ENCODE data around the gene MYH15. TPM values are rescaled to one million over a fixed set of nuclear protein-coding genes. Genes with fewer than 3 reads are reported as not detected.

Gene MYH15
- total RNA-seq, 1 donor = 0.36 TPM

DNA sequence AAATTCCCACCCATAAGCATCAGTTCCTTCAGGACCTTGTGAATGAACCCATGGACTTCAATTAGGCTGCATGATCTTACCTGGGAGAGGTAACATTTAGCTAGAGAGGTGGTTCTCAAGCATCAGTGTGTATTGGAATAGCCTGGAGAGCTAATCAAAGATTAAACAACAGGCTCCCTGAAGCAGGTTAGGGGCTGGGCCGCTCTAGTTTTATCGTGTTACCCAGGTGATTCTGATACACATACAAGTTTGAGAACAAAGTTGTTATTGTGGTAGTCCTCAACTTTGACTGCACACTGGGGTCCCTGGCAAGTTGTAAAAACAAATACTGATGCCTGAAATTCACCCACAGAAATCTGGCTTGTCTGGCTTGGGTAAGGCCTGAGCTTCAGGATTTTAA lies 31.2 kb downstream of the MYH15 start:
- no peak overlapping the region for H3K4me2 ChIP-seq (ENCODE audit: insufficient read depth, low read length)
- TF ChIP-seq, protein P1, sequence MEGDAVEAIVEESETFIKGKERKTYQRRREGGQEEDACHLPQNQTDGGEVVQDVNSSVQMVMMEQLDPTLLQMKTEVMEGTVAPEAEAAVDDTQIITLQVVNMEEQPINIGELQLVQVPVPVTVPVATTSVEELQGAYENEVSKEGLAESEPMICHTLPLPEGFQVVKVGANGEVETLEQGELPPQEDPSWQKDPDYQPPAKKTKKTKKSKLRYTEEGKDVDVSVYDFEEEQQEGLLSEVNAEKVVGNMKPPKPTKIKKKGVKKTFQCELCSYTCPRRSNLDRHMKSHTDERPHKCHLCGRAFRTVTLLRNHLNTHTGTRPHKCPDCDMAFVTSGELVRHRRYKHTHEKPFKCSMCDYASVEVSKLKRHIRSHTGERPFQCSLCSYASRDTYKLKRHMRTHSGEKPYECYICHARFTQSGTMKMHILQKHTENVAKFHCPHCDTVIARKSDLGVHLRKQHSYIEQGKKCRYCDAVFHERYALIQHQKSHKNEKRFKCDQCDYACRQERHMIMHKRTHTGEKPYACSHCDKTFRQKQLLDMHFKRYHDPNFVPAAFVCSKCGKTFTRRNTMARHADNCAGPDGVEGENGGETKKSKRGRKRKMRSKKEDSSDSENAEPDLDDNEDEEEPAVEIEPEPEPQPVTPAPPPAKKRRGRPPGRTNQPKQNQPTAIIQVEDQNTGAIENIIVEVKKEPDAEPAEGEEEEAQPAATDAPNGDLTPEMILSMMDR (IDR thresholded peaks at IDR 0.05; ENCODE audit: extremely low read depth, low read depth, low read length) = no peak
- H3K79me2 ChIP-seq (ENCODE audit: insufficient read depth, low read length) = no peaks in the 10 kb centered on the region
- DNase-seq (ENCODE audit: insufficient read length, low spot score, missing footprints) = no peak
- no peak overlapping the region for H2AFZ ChIP-seq (ENCODE audit: low read length)
- H3K4me3 ChIP-seq (ENCODE audit: insufficient read depth, low read length) = no peak overlapping the region
- no peaks in the 10 kb centered on the region for H3K27me3 ChIP-seq (ENCODE audit: insufficient read depth, low read length)
- no peak overlapping the region for H3K27ac ChIP-seq (ENCODE audit: low read depth, low read length)
- H3K9me3 ChIP-seq (ENCODE audit: low read depth, low read length) = no peaks in the 10 kb centered on the region
- no peaks in the 10 kb centered on the region for H4K20me1 ChIP-seq (ENCODE audit: insufficient read depth, low read length)
- no peaks in the 10 kb centered on the region for H3K4me1 ChIP-seq (ENCODE audit: insufficient read depth, low read length)
- H3K36me3 ChIP-seq (ENCODE audit: insufficient read depth, low read length) = no peaks in the 10 kb centered on the region

DNA sequence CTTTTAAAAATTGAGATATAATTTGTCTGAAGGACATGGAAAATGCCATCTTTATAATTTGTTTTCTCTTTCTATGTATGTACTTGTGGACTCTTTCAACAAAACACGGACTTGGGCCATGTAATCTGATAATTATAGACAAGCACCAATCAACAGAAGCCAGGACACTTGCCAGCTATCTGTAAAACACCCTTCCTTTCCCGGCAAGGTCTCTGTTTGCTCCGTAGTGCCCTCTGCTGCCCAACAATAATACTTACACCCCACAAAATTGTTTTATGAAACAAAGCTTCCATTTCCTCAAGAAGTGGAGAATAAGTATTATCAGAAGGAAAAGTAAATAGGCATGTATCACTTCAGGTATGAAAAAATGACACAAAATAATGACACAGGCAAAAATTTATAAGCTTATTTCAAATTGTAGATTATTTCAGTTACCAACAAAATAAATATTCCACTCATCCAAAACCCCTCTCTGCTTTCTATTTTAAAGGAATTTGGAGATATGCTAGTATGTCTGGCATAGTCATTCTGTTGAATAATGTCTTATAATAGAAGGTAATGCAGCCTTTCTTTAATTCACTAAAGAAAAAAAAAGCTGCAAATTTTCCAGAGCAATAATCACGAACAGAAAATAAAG lies 32.8 kb downstream of the MYH15 start:
- H4K20me1 ChIP-seq (ENCODE audit: insufficient read depth, low read length) = no peaks in the 10 kb centered on the region
- no peak overlapping the region for H3K27ac ChIP-seq (ENCODE audit: low read depth, low read length)
- TF ChIP-seq, protein P1 (IDR thresholded peaks at IDR 0.05; ENCODE audit: extremely low read depth, low read depth, low read length) = peak; percentile 79
- no peaks in the 10 kb centered on the region for H3K9me3 ChIP-seq (ENCODE audit: low read depth, low read length)
- H2AFZ ChIP-seq (ENCODE audit: low read length) = no peak overlapping the region
- H3K4me2 ChIP-seq (ENCODE audit: insufficient read depth, low read length) = peak overlapping the region; percentile 9
- no peaks in the 10 kb centered on the region for H3K36me3 ChIP-seq (ENCODE audit: insufficient read depth, low read length)
- H3K4me1 ChIP-seq (ENCODE audit: insufficient read depth, low read length) = peaks cover 2% of the 10 kb centered on the region
- no peak for DNase-seq (ENCODE audit: insufficient read length, low spot score, missing footprints)
- H3K27me3 ChIP-seq (ENCODE audit: insufficient read depth, low read length) = no peaks in the 10 kb centered on the region
- no peak overlapping the region for H3K4me3 ChIP-seq (ENCODE audit: insufficient read depth, low read length)
- no peaks in the 10 kb centered on the region for H3K79me2 ChIP-seq (ENCODE audit: insufficient read depth, low read length)

DNA sequence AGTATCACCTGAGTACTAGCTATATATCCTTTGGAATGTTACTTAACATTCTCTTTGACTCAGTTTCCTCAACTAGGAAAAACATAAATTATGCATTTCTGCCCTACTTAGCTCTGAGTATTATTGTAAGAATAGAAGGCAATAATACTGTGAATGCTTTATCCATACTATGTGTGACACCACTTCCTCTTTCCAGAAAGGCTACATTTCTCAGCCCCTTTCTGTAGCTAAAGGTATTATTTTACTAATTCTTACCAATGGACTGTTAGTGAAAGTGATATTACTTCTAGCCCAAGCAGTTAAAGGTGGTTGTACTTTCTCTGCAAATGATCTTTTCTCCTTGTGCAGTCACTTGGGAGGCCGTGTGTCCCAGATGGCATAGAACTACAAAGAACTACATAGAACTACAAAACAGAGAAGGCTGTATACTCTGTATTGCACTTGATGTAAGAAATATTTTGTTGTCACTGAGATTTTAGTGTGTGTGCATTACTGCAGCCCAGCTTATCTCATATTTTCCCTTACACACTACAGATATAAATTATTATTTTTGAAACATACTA lies 35.1 kb downstream of the MYH15 start:
- Histone ChIP-seq H2AFZ (ENCODE audit: low read length) (peak overlapping the region; percentile 37), H4K20me1 (ENCODE audit: insufficient read depth, low read length) (no peaks in the 10 kb centered on the region), H3K4me3 (ENCODE audit: insufficient read depth, low read length) (no peak overlapping the region), H3K79me2 (ENCODE audit: insufficient read depth, low read length) (no peaks in the 10 kb centered on the region), H3K4me1 (ENCODE audit: insufficient read depth, low read length) (peaks cover 19% of the 10 kb centered on the region), H3K27me3 (ENCODE audit: insufficient read depth, low read length) (no peaks in the 10 kb centered on the region), H3K4me2 (ENCODE audit: insufficient read depth, low read length) (no peak overlapping the region), H3K27ac (ENCODE audit: low read depth, low read length) (no peak overlapping the region), H3K36me3 (ENCODE audit: insufficient read depth, low read length) (no peaks in the 10 kb centered on the region), H3K9me3 (ENCODE audit: low read depth, low read length) (no peaks in the 10 kb centered on the region)
- TF ChIP-seq, protein P1 (IDR thresholded peaks at IDR 0.05; ENCODE audit: extremely low read depth, low read depth, low read length) = no peak
- no peak for DNase-seq (ENCODE audit: insufficient read length, low spot score, missing footprints)

DNA sequence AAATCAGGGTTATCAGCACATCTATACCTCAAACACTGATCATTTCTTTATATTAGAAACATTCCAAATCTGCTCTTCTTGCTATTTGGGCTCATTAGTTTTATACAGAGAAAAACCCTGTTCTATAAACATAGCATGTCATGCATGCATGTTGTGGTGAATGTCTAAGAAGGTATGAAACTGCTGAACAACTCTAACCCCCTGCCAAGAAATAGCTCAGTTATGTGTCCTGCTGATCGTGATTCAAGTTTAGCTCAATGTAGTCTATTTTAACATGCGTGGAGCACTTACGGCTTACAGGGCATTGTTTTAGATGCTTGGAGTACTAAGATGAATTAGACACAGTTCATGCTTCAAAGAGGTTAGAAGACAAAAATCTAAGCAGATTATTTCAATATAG lies 35.8 kb downstream of the MYH15 start:
- H3K9me3 ChIP-seq (ENCODE audit: low read depth, low read length) = no peaks in the 10 kb centered on the region

More for the DNA sequence above, 35.8 kb downstream of the MYH15 start:
- H3K27me3 ChIP-seq (ENCODE audit: insufficient read depth, low read length) = no peaks in the 10 kb centered on the region
- no peak overlapping the region for H2AFZ ChIP-seq (ENCODE audit: low read length)
- no peaks in the 10 kb centered on the region for H3K79me2 ChIP-seq (ENCODE audit: insufficient read depth, low read length)
- peaks cover 19% of the 10 kb centered on the region for H3K4me1 ChIP-seq (ENCODE audit: insufficient read depth, low read length)
- DNase-seq (ENCODE audit: insufficient read length, low spot score, missing footprints) = no peak
- no peak overlapping the region for H3K4me2 ChIP-seq (ENCODE audit: insufficient read depth, low read length)
- TF ChIP-seq, protein P1 (IDR thresholded peaks at IDR 0.05; ENCODE audit: extremely low read depth, low read depth, low read length) = no peak
- H3K36me3 ChIP-seq (ENCODE audit: insufficient read depth, low read length) = no peaks in the 10 kb centered on the region
- no peaks in the 10 kb centered on the region for H4K20me1 ChIP-seq (ENCODE audit: insufficient read depth, low read length)
- no peak overlapping the region for H3K27ac ChIP-seq (ENCODE audit: low read depth, low read length)
- no peak overlapping the region for H3K4me3 ChIP-seq (ENCODE audit: insufficient read depth, low read length)

All from osteoblast (primary cell).